NCI-H69 (cell line): ENCODE data around the gene ADGRG6.

ENCODE experiments used
- DNase-seq: peaks from one replicate; lab custom pipeline; 2025; lab: John Stamatoyannopoulos, UW

ADGRG6 gene

DNA sequence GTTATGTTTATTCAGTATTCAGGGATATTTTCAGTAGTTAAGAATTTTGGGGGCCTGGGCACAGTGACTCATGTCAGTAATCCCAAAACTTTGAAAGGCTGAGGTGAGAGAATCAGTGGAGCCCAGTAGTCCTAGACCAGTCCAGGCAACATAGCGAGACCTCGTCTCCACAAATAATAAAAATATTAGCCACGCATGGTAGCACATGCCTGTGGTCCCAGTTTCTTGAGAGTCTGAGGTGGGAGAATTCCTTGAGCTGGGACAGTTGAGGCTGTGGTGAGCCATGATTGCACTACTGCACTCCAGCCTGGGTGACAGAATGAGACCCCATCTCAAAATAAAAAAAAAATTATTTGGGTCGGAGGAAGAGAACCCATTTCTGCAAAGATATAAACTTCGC, 20.3 kb downstream of the ADGRG6 start:
- no peak for DNase-seq

- DNase-seq, result peak; percentile 9
Observed at GRCh38 chr6:142322504-142323198, 20.8 kb downstream of the ADGRG6 start.

GRCh38 chr6:142323377-142323776, 21.6 kb downstream of the ADGRG6 start:
- peak; percentile 90 for DNase-seq

DNA sequence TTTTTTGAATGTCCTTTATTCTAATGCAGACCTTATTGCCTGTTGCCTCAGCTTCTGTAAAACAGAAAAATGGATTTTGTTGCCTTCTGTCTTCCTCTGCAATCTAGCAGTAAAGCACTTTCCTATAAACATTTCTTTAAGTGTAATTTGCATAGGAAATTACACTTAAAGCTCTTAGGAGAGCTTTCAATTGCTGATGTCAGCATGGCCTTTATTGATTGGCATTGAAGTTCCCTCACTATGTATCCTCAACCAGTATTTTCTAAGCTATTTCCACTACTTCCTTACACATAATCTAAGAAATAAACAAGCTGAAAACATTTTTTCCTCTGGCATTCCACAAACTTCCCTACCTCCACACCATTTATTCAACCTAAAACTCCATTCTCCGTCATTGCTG, 22.3 kb downstream of the ADGRG6 start:
- DNase-seq, result no peak

GRCh38 chr6:142325111-142325510, 23.3 kb downstream of the ADGRG6 start:
- peak; percentile 23 for DNase-seq

GRCh38 chr6:142326540-142326939, 24.7 kb downstream of the ADGRG6 start:
- DNase-seq, result no peak

DNA sequence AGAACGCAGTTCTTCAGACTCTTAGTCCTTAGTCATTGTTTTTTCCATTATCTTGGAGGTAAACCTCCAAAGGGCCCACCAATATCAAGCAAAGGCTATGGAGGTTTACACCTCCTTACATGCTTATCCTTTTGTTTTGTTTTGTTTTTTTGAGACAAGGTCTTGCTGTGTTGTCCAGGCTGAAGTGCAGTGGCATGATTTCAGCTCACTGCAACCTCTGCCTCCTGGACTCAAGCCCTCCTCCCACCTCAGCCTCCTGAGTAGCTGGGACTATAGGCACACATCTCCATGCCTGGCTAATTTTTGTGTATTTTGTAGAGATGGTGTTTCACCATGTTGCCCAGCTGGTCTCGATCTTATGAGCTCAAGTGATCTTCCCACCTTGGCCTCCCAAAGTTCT, 26.3 kb downstream of the ADGRG6 start:
- no peak for DNase-seq

- DNase-seq, result no peak
Observed at GRCh38 chr6:142329486-142330113, 27.8 kb downstream of the ADGRG6 start.

- no peak for DNase-seq
Observed at GRCh38 chr6:142331075-142331551, 29.3 kb downstream of the ADGRG6 start.

DNA sequence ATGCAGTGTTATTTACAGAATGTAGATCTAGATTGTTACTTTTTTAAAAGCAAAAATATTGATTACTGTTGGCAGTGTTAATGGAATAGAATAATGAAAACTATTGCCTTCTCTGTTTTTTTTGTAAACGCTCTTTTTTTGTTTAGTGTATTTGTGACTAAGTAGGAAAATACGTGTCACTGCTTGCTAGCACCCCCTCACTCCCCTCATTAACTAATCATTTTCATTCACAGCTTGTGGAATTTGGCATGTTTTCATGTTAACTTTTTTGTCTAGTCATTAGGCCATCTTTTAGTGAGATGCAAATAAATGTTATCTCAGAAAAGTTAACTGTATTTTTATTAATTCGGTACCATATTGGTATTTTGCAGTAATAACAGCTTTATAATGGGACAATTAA, 29.8 kb downstream of the ADGRG6 start:
- no peak for DNase-seq

GRCh38 chr6:142332393-142333098, 30.7 kb downstream of the ADGRG6 start:
- DNase-seq, result no peak

- no peak for DNase-seq
Observed at GRCh38 chr6:142333431-142333830, 31.6 kb downstream of the ADGRG6 start.

GRCh38 chr6:142334294-142334693, 32.5 kb downstream of the ADGRG6 start:
- no peak for DNase-seq

GRCh38 chr6:142335415-142335814, 33.6 kb downstream of the ADGRG6 start:
- DNase-seq, result no peak

DNA sequence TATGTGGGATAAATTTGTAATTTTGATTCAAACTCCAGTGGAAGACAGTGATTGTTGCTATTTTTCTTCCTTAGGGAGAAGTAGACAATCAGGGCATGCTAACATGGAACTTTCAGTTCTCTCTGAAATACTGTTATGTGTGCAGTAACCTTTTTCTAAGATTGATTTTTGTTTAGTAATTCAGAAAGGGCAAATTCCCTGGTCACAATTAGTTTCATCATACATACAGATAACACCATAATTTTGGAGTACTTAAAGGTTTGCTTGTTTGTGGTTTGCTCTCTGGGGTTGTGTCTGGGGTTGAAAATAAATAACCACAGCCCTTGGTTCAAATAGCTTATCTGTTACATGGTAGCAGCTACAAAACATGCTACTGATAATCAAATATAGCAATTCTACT, 34.4 kb downstream of the ADGRG6 start:
- no peak for DNase-seq

DNA sequence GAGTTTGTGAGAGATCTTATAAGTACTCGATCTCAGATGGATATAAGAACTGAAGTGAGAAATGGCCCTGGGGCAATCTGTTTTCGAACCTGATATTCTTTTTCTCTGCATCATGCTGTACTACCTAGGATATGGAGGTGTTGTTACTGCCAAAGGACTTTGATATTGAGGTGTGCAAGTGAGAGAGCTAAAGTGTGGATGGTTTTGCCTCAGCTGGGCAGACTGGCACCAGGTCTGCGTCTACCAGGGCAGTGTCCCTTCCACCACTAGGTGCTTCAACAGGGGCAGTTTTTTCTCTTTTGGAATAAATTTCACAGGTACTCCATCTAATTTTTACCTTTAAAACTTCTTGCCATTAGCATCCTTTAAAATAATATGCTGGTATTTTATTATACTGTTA, 35.0 kb downstream of the ADGRG6 start:
- no peak for DNase-seq

GRCh38 chr6:142339113-142339512, 37.3 kb downstream of the ADGRG6 start:
- no peak for DNase-seq

DNA sequence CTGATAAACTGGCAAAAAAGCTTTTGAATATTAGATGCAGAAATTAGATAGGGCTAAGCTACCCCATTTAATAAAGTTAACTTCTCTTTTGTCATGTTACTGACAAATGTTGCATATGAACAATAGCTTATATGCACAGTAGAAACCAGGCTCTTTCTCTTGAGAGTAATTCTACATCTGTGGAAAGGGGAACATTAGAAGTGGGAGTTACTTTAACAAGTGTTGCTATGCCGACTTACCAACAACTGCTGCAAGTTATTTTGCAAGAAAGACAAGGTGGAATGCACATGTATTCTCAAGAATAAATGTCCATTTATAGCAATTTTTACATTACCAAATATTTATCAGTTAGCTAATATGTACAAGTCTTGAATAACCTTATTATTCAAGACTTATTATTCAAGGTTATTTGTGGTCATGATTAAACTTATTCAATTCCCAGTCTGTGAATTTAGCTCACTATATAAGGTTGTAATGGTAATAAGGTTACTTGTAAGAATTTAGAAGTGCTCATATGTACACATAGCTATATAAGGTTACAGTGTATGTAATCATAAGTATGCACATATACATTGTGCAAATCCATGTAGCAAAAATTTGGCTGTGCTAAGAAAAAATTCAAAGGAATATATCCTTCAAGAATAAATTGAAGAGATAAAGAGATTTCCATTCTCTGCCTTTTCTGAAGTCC, 38.3 kb downstream of the ADGRG6 start:
- no peak for DNase-seq

GRCh38 chr6:142341855-142342330, 40.1 kb downstream of the ADGRG6 start:
- DNase-seq, result no peak

DNA sequence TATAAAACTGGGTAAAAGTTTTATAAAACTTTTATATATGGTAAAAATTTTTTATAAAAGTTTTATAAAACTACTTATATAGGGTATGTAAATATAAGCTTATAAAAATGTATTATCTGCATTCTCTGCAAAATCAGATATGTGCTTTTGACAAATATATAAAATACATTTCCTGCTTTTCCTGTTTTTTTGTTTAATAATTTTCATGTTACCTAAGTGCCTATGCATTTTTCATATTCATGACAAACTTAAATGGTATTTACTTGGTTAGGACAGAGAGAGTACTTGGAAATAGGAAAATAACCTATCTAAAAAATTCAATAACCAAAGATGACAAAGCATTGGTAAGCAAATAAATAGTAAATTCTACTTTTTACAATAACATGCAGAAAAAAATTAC, 41.2 kb downstream of the ADGRG6 start:
- no peak for DNase-seq

DNA sequence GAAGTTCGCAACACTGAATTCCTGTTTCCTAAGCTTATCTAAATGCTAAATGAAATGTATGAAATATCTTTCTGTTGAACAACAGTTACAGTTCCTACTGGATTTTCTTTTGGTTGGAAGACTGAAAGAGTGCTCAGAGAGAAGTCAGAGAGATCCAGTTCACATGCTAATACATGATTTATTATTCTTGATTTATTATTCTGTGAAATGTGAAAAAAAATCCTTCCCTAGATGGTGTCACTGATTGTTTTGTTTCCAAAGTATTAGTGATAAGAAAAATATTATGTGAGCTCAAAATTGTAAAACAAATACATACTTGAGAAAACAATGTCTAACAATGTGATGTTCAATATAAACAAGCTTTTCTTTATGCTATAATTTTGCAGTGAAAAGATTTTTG, 42.1 kb downstream of the ADGRG6 start:
- DNase-seq, result no peak

DNA sequence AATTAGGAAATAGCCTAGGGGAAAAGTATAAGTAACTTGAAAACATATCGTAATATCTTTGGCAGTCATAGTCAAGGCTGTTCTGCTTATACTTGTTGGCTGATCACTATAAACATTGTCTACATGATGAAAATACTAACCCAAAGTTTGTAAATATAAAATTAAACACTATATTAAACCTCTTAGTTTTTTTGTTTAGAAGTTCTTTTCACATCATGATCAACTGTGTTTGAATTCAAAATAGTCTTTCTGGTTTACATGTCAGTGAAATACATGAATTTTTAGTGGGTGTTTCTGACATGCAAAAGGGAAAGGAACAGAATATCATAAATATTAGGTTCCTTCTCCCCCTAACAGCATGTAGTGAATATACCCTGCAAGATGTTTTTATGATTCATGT, 43.5 kb downstream of the ADGRG6 start:
- no peak for DNase-seq
